Stimulated activated CD8-positive, alpha-beta memory T cell treated with anti-CD3 and anti-CD28 coated beads, Interleukin-4, amount 100 ng/mL, for 24 hours (primary cell): ENCODE data around the gene ABCC11.
A peak's percentile ranks its signal among the peaks of the same experiment; 100 is the strongest.

ENCODE experiments used
- DNase-seq: peaks from one replicate; pipeline ENCODE4 v3.0.0-alpha.2; 2020; ENCODE audit warnings: low read depth

Gene ABCC11

DNA sequence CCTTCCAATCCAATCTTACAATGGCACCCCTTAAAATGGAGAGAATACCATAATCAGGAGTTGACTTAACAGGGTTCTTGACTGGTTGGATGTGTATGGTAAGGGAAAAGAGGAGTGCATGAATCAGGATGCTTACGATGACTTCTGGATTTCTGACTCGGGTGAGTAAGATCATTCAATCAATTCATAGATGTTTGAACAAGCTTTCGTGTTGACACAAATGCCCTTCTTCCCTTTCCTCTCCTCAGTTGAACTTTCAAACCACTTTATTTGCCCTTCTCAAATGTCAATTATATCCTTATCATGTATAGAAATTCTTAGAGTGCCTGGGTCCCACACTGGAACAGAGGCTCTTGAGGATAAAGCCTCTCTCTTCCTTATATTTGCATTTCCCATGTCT is 117.4 kb downstream of the ABCC11 start:
- DNase-seq, result no peak

DNA sequence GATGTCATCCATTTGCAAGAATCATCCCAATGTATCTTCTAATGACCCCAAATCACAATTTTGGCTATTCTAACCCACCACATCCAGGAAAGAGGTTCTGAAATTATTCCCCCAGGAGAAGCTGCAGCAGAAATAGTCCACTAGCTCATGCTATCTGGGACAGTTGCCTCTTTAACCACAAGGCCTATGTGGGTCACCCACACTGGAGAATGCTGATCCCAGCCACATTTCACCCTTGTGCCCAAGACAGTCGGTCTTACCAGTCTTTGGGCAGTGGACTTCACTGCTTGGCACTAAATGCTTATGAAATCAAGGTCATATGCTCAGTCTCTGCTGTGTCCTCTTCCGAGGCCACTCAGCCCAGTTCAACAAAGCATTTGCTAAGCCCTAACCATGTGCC is 118.6 kb downstream of the ABCC11 start:
- DNase-seq, result no peak

DNA sequence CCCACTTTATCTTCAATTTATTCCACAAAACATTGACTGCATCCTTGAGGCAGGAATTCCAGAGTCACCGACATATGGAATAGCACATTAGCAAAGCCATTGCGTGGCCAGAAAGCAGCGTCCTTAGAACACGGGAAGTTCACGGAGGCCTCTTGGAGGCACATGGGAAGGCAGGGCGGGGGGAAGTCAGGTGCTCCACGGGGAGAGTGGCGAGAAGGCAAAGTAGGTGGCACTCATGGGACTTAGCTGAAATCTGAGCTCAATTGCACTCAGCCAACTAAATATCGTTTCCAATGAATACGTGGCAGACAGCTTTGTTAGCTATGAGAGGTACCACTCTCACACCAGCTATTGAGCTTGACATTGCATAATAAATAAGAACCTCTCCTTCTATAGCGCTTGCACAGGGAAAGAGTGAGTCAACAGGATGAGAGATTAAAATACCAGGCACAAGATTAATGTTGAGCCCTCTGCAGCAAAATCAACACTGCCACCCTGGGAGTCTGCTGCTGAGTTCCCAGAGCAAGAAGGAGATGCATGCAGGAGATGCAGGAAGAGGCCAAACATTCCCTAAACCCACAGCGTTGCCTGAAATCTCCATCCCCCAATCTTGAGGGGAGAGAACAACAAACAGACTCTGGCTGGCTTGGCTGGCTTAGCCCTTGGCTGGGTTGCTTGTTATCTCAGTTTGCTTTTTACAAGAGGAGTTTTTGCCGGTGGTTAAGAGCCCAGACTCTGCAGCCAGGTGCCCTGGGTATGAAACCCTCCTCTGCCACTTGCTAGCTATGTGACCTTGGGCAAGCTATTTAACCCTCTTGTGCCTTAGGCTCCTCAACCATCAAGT is 120.3 kb downstream of the ABCC11 start:
- DNase-seq, result no peak

DNA sequence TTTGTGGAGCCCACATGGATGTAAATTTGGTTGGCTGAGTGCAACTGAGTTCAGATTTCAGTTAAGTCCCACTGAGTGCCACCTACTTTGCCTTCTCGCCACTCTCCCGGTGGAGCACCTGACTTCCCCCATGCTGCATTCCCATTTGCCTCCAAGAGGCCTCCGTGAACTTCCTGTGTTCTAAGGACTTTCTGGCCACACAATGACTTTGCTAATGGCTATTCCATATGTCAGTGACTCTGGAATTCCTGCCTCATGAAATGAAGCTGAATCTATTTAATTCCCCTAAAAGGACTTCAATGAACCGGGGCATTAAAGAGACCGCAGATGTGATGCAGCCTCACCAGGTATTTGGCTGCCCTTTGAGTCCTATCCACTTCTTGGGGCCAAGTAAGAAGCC is 121.5 kb downstream of the ABCC11 start:
- DNase-seq, result no peak

DNA sequence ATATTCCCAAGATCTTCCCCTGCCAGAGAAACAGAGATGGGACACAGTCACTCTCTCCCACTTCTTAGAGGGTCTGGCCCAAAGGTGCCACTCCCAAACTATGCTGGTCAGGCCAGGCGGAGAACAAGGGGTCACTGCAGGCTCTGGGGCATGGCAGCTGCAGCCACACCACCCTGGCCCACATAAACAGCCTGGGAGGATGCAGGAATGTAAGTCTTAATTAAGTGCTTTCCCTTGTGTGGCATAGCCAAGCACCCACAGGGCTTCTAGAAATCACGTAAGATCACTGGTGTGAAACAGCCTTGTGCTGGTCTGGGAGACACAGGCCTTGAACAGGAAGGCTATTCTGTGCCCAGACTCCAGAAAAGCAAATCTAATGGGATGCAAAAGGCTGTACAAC is 123.1 kb downstream of the ABCC11 start:
- DNase-seq, result no peak

DNA sequence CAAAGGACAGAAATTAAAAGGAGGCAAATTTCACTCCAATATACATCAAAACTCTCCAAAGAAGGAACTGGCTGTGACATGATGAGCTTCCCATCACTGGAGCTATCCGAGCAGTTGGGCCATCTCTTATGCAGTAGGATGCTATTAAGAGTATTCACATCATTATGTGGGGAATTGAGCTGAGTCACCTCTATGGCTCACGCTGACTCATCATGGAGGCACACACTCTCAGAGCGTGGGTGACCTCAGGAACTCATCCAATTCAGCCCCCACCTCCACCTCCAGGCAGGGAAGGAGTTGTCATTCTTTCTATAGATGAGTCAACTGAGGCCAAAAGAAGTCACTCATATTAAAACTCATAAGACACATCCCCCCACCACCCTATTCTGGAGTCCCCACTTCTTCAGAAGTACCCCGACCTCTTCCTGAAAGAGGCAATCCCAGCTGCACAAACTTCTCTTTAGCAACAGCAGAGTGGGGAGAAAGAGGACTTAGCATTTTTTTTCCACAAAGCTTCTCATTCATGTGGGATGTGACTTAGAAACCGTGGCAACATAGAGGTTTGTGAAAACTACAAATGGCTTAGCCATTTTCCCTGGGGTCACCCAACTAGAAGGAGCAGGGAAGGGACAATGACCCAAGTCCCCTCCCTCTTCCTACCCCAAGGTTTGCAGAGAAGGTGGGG is 124.1 kb downstream of the ABCC11 start:
- peak; percentile 28 for DNase-seq

DNA sequence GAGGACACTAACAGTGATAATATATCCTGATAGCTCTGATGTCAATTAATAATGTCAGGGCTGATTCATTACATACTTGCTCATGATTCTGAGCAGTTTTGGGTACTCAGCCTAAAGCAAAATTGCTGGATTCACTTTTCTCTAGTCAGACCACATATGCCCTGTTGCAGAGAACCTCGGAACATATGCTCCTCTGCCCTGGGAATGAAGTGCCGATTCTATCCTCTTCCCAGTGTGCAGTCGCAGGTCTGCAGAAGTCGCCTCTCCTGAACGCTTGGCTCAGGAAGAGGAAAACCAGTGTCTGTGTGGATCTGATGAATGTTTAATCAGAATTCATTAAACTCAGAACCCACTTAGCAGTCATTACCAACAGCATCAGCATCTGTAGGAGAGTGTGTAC is 126.1 kb downstream of the ABCC11 start:
- DNase-seq, result no peak

DNA sequence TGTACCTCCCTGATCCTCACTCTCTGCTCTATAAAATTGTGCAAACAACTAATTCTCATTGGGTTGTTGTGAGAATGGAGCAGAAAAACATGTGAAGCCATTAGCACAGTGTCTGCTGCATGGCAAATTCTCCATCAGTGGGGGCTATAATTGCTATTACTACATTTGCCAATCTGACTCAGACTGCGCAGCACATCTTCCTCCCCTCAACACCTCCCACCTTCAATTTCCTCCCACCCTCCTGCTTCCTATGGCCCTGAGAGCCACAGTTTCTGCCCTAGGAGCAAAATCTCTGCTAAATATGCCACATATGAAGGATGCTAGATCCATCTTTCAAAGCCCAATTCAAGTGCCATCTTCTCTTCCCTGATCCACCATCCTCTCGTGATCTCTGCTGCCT is 128.5 kb downstream of the ABCC11 start:
- DNase-seq, result no peak

DNA sequence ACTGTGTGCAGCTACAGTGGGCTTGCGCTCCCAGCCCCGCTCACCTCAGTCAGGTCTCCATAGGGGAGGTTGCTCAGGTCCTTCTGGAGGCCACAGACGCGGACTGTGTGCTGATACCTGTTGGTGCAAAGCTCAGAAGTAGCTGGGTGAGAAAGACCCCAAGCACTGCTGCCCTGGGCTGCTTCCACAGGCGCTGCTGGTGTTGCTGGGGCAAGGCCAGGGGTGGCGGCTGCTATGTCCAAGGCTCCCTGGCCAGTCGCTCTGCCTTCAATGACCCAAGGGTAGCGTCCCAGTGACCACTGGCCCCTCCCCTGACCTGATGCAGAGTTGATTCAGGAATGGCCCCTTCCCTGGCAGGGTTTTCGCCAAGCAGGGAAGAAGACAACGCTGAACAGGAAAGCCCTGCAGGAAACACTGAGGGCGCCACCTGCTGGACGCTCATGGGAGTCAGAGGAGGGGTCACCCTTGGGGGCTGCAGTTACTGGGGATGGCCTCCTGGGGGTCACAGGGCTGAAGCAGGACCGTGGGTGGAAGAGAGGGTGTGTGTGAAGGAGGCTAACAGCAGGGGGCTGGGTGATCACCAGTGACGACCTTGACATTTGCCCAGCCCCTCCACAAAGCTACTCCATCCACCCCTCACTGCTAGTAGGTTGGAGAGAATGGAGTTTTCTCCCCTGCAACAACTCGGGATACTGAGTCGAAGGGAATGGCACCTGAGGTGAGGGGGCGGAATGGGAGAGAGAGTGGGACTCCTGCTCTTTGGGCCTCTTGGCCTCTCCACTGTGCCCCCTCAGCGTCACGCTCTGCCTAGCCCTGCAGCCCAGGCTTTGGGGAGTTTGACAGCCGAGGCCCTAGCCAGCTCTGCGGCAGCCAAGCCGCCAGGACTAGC is 129.9 kb downstream of the ABCC11 start:
- peak; percentile 37 for DNase-seq
